Measurements from ENCODE around the gene AGBL1. TPM values are rescaled to one million over a fixed set of nuclear protein-coding genes. Genes with fewer than 3 reads are reported as not detected.

Gene AGBL1
- total and polyA plus RNA-seq, 4 donors, result not detected

GRCh38 chr15:86197770-86198169 is 118.1 kb downstream of the AGBL1 start:
- TF ChIP-seq RAD21 (IDR thresholded peaks at IDR 0.05) (no peak), RXRA (IDR thresholded peaks at IDR 0.05) (no peak), TAF1 (conservative IDR thresholded peaks at IDR 0.05) (no peak), YY1 (IDR thresholded peaks at IDR 0.05) (no peak), GABPA (IDR thresholded peaks at IDR 0.05 in 1 of 2, conservative IDR thresholded peaks at IDR 0.05 in 1 of 2) (no peak), CTCF (IDR thresholded peaks at IDR 0.05; ENCODE audit: low read depth, low read length, missing input control) (no peak), JUND (IDR thresholded peaks at IDR 0.05) (no peak), HNF4A (conservative IDR thresholded peaks at IDR 0.05) (no peak), EGR1 (IDR thresholded peaks at IDR 0.05; ENCODE audit: low read depth in 2 of 2) (no peak), HNF4G (IDR thresholded peaks at IDR 0.05) (no peak)
- Histone ChIP-seq H3K4me1 (ENCODE audit: control insufficient read depth in 4 of 4, insufficient read depth in 4 of 4, low read length in 3 of 4) (no peaks in the 10 kb centered on the region), H3K4me3 (ENCODE audit: low read depth in 1 of 3, low read length in 3 of 3) (no peak overlapping the region), H3K27me3 (ENCODE audit: control insufficient read depth in 4 of 4, insufficient read depth in 4 of 4, low read length in 3 of 4) (peaks cover 0 to 3% (median 0%) of the 10 kb centered on the region in 4 donors), H3K9me3 (ENCODE audit: control insufficient read depth in 4 of 4, low read length in 3 of 4) (no peaks in the 10 kb centered on the region), H3K27ac (ENCODE audit: low read depth in 1 of 2, low read length in 2 of 2) (no peak overlapping the region), H3K9ac (ENCODE audit: low read depth in 1 of 2, low read length in 2 of 2) (no peak overlapping the region), H3K36me3 (ENCODE audit: control insufficient read depth in 4 of 4, insufficient read depth in 3 of 4, low read depth in 1 of 4, low read length in 3 of 4) (no peaks in the 10 kb centered on the region)
- DNase-seq (ENCODE audit: low spot score), result no peak

GRCh38 chr15:86199467-86200145 is 119.9 kb downstream of the AGBL1 start:
- H3K9me3 ChIP-seq (ENCODE audit: control insufficient read depth in 4 of 4, low read length in 3 of 4), result no peaks in the 10 kb centered on the region
- TF ChIP-seq RAD21 (IDR thresholded peaks at IDR 0.05), result no peak
- TF ChIP-seq EGR1 (IDR thresholded peaks at IDR 0.05; ENCODE audit: low read depth in 2 of 2), result no peak
- TF ChIP-seq REST (IDR thresholded peaks at IDR 0.05), result no peak
- no peaks in the 10 kb centered on the region for H3K36me3 ChIP-seq (ENCODE audit: control insufficient read depth in 4 of 4, insufficient read depth in 3 of 4, low read depth in 1 of 4, low read length in 3 of 4)
- peaks cover 0 to 3% (median 0%) of the 10 kb centered on the region in 4 donors for H3K27me3 ChIP-seq (ENCODE audit: control insufficient read depth in 4 of 4, insufficient read depth in 4 of 4, low read length in 3 of 4)
- no peak overlapping the region for H3K9ac ChIP-seq (ENCODE audit: low read depth in 1 of 2, low read length in 2 of 2)
- no peak overlapping the region for H3K27ac ChIP-seq (ENCODE audit: low read depth in 1 of 2, low read length in 2 of 2)
- no peaks in the 10 kb centered on the region for H3K4me1 ChIP-seq (ENCODE audit: control insufficient read depth in 4 of 4, insufficient read depth in 4 of 4, low read length in 3 of 4)
- no peak for DNase-seq (ENCODE audit: low spot score)
- H3K4me3 ChIP-seq (ENCODE audit: low read depth in 1 of 3, low read length in 3 of 3), result no peak overlapping the region
- WGBS, result 59% methylated on average over 7 of the region's 7 CpGs
